Spinal cord (tissue), 10 donors: Measurements from ENCODE around the gene DCLK2. TPM values are rescaled to one million over a fixed set of nuclear protein-coding genes. Genes with fewer than 3 reads are reported as not detected.

ENCODE experiments used
- DNase-seq, 6 donors: peaks; one replicate each; pipeline versions ENCODE4 v3.0.0 to v3.0.0-alpha.2; 2013 to 2015; ENCODE audit warnings: low spot score in 6 of 6, low read depth in 4 of 6
- H3K27ac ChIP-seq: one replicate; pipeline ENCODE4 v1.5.1; 2013; ENCODE audit warnings: low read depth, low read length, control low read depth
- H3K27me3 ChIP-seq: one replicate; pipeline ENCODE4 v1.6.1; 2013; ENCODE audit warnings: low read length; ENCODE audit not compliant: control insufficient read depth, insufficient read depth
- H3K36me3 ChIP-seq: one replicate; pipeline ENCODE4 v1.6.1; 2013; ENCODE audit warnings: low read length; ENCODE audit not compliant: control insufficient read depth, insufficient read depth
- H3K4me1 ChIP-seq: one replicate; pipeline ENCODE4 v1.6.1; 2013; ENCODE audit warnings: low read length; ENCODE audit not compliant: control insufficient read depth, insufficient read depth
- H3K4me3 ChIP-seq: one replicate; pipeline ENCODE4 v1.5.1; 2013; ENCODE audit warnings: low read depth, low read length, control low read depth
- H3K9me3 ChIP-seq: one replicate; pipeline ENCODE4 v1.6.1; 2013; ENCODE audit warnings: low read length; ENCODE audit not compliant: control insufficient read depth, insufficient read depth
- WGBS: methylation state at CpG from one replicate; pipeline ENCODE4 v1.1.5; 2013; ENCODE audit warnings: missing lambda C conversion rate; ENCODE audit not compliant: insufficient coverage; 5-methylcytosine and 5-hydroxymethylcytosine counted together
- polyA plus RNA-seq, 2 donors: library from polyadenylated mRNA; unstranded; fragments of 120-200 nt; gene quantifications; one replicate each; pipeline ENCODE4 v1.2.1, GENCODE V29; 2013; ENCODE audit not compliant: insufficient read length in 2 of 2
- total RNA-seq, 2 donors: library from RNA; depleted of rRNA in 1 of 2; stranded (reverse); fragments of 120-200 nt in 1 of 2; fragments of >200 nt in 1 of 2; gene quantifications; one replicate each; pipeline versions ENCODE4 v1.2.3 to v1.2.4, GENCODE V29; 2013 to 2014
- donor health status: healthy.

Gene DCLK2
- total and polyA plus RNA-seq, 4 donors, result 79.1 to 234 (median 156) TPM

DNA sequence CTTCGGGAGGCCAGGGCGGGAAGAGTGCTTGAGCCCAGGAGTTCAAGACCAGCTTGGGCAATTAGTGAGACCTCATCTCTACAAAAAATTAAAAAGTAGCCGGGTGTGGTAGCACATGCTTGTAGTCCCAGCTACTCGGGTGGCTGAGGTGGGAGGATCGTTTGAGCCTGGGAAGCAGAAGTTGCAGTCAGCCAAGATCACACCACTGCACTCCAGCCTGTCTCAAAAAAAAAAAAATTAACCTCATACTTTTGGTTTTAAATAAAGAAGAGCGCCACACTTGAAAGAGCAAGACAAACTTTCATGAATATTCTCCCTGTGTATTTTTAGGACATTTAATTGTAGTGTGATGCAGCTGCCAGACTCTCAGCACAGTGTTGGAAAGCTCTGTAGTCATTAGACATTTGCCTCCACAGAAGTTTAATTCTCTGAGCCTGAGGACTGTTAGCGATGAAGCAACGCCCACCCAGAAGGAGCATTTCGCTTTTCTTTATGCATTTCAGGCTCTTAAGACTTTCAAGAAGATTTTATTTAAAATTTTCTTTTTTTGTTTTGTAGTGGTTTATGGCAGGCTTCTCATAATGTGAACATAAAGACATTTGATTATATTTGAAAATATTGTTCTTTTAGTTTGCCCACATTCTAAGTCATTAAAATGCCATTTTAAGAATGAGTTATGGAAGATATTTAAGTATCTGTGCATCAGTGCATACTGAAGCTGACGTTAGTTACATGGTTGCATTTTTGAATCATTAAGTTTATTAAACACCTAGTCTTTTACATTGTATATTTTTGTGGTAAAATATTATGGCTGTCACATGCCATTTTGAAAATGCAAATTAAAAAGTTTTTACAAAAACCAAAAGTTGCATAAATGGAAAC is 45.8 kb downstream of the DCLK2 start:
- Histone ChIP-seq H3K36me3 (no peaks in the 10 kb centered on the region), H3K27ac (peak overlapping the region; percentile 13)

DNA sequence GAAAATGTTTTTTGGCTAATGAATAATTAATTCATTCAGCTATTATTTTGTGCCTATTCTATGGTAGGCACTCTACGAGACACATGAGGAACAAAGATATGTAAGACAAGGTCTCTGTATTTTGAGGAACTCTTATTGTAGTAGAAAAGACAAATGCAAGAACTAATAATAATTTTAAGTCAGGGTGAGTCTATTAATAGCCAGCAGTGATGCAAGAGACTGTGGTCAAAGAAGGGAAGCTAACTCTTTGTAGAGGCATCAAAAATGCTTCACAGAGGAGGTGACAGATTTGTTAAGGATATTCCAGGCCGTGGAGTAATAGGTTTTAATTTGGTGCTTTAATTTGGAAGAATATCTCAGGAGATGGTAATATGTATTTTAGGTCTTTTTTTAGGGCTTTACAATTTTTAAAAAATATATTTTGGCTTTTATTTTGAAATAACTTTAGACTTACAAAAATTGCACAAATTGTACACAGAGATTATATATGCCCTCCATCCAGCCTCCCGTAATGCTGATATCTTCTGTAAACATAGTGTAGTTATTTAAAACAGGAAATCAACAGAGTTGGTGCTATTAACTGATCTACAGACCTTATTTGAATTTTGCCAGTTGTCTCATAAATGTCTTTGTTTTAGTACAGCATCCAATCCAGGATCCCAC is 48.1 kb downstream of the DCLK2 start:
- no peaks in the 10 kb centered on the region for H3K36me3 ChIP-seq
- no peaks in the 10 kb centered on the region for H3K27me3 ChIP-seq
- no peak overlapping the region for H3K4me3 ChIP-seq
- WGBS, result 83% methylated on average over 1 of the region's 3 CpGs
- peaks cover 4% of the 10 kb centered on the region for H3K9me3 ChIP-seq
- no peak for DNase-seq
- peaks cover 6% of the 10 kb centered on the region for H3K4me1 ChIP-seq
- no peak overlapping the region for H3K27ac ChIP-seq

More for the DNA sequence above, 45.8 kb downstream of the DCLK2 start:
- peaks cover 6% of the 10 kb centered on the region for H3K4me1 ChIP-seq
- H3K9me3 ChIP-seq, result peaks cover 7% of the 10 kb centered on the region
- no peaks in the 10 kb centered on the region for H3K27me3 ChIP-seq
- 89% methylated on average over 3 of the region's 10 CpGs for WGBS
- peak in 1 of 6 donors; percentile 69 for DNase-seq
- no peak overlapping the region for H3K4me3 ChIP-seq

DNA sequence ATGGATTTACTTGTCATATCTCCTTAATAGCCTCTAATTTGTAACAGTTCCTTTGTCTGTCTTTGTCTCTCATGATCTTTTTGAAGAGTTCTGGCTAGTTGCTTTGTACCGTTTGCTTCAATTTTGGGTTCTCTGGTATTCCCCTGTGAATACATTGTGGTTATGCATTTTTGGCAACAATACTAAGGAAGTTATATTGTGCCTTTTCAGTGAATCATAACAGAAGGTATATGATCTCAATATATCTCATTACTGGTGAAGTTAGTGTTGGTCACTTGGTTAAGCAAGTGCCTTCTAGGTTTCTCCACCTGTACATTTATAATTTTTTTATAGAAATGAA is 48.6 kb downstream of the DCLK2 start:
- H3K27me3 ChIP-seq, result no peaks in the 10 kb centered on the region
- H3K9me3 ChIP-seq, result peaks cover 3% of the 10 kb centered on the region
- H3K4me1 ChIP-seq, result peaks cover 6% of the 10 kb centered on the region
- H3K27ac ChIP-seq, result no peak overlapping the region
- no CpG with 5 or more reads among the region's 1 CpG for WGBS
- DNase-seq, result no peak
- no peak overlapping the region for H3K4me3 ChIP-seq
- H3K36me3 ChIP-seq, result no peaks in the 10 kb centered on the region

GRCh38 chr4:150127757-150128156 is 49.5 kb downstream of the DCLK2 start:
- DNase-seq, result no peak
- WGBS, result 98% methylated on average over 3 of the region's 4 CpGs
- Histone ChIP-seq H3K27me3 (no peaks in the 10 kb centered on the region), H3K4me3 (no peak overlapping the region), H3K27ac (no peak overlapping the region), H3K4me1 (peaks cover 9% of the 10 kb centered on the region), H3K9me3 (peaks cover 2% of the 10 kb centered on the region), H3K36me3 (no peaks in the 10 kb centered on the region)

DNA sequence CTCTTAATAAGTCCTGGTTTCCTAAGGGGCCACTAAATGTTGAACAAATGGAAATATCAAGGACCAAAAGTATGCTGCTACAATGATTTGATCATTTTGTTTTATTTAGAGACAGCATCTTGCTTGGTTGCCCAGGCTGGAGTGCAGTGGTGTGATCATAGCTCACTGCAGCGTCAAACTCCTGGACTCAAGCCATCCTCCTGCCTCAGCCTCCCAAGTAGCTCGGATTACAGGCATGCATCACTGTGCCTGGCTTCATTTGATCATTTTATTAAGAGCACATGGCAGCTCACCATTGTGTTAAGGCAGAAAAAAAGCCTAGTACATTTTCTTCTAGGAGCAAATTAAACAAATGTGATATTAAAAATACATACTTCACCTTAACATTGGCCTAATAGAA is 52.7 kb downstream of the DCLK2 start:
- no peak for DNase-seq
- WGBS, result 83% methylated on average over 1 of the region's 2 CpGs
- no peaks in the 10 kb centered on the region for H3K27me3 ChIP-seq
- no peak overlapping the region for H3K4me3 ChIP-seq
- no peaks in the 10 kb centered on the region for H3K36me3 ChIP-seq
- peaks cover 2% of the 10 kb centered on the region for H3K9me3 ChIP-seq
- no peak overlapping the region for H3K27ac ChIP-seq
- H3K4me1 ChIP-seq, result peaks cover 3% of the 10 kb centered on the region

DNA sequence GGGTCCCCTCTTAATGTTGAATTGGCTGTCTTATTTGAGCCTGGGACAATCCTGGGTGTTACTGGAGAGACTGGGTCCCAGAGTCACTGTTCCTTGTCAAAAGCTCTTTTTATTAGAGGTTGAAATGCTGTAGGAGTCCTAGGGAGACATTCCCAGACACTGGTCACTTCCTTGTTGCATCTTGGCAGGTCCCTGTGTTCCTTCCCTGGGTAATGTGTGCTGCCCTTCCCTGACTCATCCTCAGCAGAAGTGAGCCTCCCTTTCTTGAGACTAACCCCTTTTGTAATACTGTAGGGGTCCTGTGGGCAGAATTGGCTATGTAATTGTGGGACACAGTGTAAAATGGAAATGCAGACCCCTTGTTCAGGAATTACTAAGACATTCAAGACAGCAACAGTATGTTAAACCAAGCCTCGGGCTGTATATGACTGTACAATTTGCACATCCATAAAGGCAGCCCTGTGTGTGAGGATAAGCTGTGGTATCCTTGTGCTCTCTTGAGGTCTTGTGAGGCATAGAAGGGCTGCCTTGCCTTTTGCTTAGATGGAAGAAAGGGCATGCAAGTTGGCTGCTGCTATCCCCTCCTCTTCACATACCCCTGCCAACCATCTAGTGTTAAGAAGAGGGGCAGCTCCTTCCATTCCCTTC is 53.5 kb downstream of the DCLK2 start:
- WGBS, result no CpG with 5 or more reads among the region's 1 CpG
- H3K4me3 ChIP-seq, result no peak overlapping the region
- H3K27ac ChIP-seq, result no peak overlapping the region
- no peaks in the 10 kb centered on the region for H3K27me3 ChIP-seq
- H3K36me3 ChIP-seq, result no peaks in the 10 kb centered on the region
- H3K9me3 ChIP-seq, result peaks cover 2% of the 10 kb centered on the region
- H3K4me1 ChIP-seq, result peaks cover 3% of the 10 kb centered on the region
- no peak for DNase-seq

GRCh38 chr4:150133605-150134004 is 55.4 kb downstream of the DCLK2 start:
- Histone ChIP-seq H3K4me1 (peaks cover 7% of the 10 kb centered on the region), H3K4me3 (no peak overlapping the region), H3K9me3 (no peaks in the 10 kb centered on the region), H3K27me3 (no peaks in the 10 kb centered on the region), H3K27ac (no peak overlapping the region), H3K36me3 (peaks cover 2% of the 10 kb centered on the region)
- DNase-seq, result no peak

DNA sequence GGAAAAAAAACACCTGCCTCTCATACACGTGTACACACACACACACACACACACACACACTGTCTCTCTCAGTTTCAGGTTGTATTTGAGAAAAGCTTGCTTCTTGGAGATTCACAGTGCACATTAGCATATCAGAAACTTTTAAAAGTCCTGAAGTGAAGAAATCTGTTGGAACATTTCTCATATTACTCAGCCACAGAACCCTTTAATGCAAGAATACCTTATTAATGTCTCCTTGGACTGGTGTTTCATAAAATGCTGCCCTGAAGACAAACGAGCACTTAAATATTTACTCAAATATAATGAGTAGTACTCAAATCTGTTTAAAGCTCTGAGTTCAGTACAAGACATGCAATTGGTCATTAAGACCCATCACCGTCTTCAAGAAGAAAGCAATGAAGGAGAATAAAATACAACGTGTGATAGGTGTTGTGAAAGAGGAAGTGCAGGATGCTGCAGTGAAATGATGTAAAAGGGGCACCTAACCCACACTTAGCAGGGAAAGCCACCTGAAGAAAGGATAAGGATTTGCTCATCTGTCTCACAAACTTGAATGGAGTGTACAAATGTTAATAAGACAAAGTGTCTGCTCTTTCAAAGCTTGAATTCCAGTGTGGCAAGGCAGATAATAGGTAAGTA is 57.0 kb downstream of the DCLK2 start:
- H3K36me3 ChIP-seq, result peaks cover 2% of the 10 kb centered on the region
- H3K4me3 ChIP-seq, result no peak overlapping the region
- no peaks in the 10 kb centered on the region for H3K9me3 ChIP-seq
- WGBS, result 80% methylated on average over 1 of the region's 4 CpGs
- peaks cover 7% of the 10 kb centered on the region for H3K4me1 ChIP-seq
- DNase-seq, result no peak
- no peaks in the 10 kb centered on the region for H3K27me3 ChIP-seq
- no peak overlapping the region for H3K27ac ChIP-seq

DNA sequence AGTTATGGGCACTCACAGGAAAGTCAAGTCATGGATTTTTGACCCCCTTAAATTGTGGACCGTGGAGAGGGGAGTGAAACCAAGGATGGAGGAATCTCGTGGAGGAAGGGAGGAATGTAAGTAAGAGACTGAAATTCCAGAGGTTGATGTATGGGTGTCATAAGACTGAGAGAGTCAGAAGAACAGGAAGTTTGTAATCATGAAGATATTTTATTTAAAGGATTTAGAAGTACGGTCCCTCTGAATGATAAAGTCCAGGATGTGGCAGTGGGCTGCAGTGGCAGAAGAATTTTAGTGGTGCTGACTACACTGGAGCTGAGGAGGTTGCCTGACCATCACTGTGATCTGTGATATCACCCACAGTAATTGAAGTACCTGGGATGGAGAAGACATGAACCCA is 57.8 kb downstream of the DCLK2 start:
- Histone ChIP-seq H3K36me3 (peaks cover 2% of the 10 kb centered on the region), H3K4me3 (no peak overlapping the region), H3K9me3 (no peaks in the 10 kb centered on the region), H3K27me3 (no peaks in the 10 kb centered on the region), H3K4me1 (peaks cover 7% of the 10 kb centered on the region), H3K27ac (no peak overlapping the region)
- 93% methylated on average over 3 of the region's 3 CpGs for WGBS
- DNase-seq, result no peak
